GM23338 (cell line): ENCODE measurements around the gene SLC4A5. TPM values are rescaled to one million over a fixed set of nuclear protein-coding genes. Genes with fewer than 3 reads are reported as not detected.

Experiments used
- ATAC-seq: fragments of 200-7000 bp; cut with Tn5 transposase; 3 replicates; pipeline ENCODE4 v1.9.1; 2020
- DNase-seq: peaks from one replicate; pipeline ENCODE4 v3.0.0-alpha.2; 2015; ENCODE audit warnings: low spot score
- H2AFZ ChIP-seq: fragments of 200-600 bp; sonication (generic); 2 replicates; pipeline ENCODE4 v1.8.0; 2016; ENCODE audit warnings: antibody characterized with exemption, mild to moderate bottlenecking, moderate library complexity
- H3F3A ChIP-seq: fragments of 200-600 bp; sonication (generic); replicated peaks from 2 replicates; pipeline ENCODE4 v1.8.0; 2017; ENCODE audit warnings: antibody characterized with exemption, mixed run types, low read depth
- H3K27ac ChIP-seq: fragments of 200-600 bp; sonication (generic); 2 replicates; pipeline ENCODE4 v1.6.1; 2016; ENCODE audit warnings: low read depth
- H3K27me3 ChIP-seq: fragments of 200-600 bp; sonication (generic); 2 replicates; pipeline ENCODE4 v1.8.0; 2016; ENCODE audit warnings: mild to moderate bottlenecking, mixed run types, moderate library complexity; ENCODE audit not compliant: insufficient read depth
- H3K36me3 ChIP-seq: fragments of 200-600 bp; sonication (generic); 2 replicates; pipeline ENCODE4 v1.8.0; 2016; ENCODE audit warnings: mild to moderate bottlenecking; ENCODE audit not compliant: insufficient read depth
- H3K4me1 ChIP-seq: fragments of 200-600 bp; sonication (generic); 2 replicates; pipeline ENCODE4 v1.8.0; 2016; ENCODE audit warnings: mild to moderate bottlenecking, moderate library complexity; ENCODE audit not compliant: insufficient read depth
- H3K4me2 ChIP-seq: fragments of 200-600 bp; sonication (generic); 2 replicates; pipeline ENCODE4 v1.7.1; 2017; ENCODE audit warnings: mixed run types
- H3K4me3 ChIP-seq: fragments of 200-600 bp; sonication (generic); 2 replicates; pipeline ENCODE4 v1.6.1; 2016; ENCODE audit warnings: mixed run types
- H3K79me2 ChIP-seq: fragments of 200-600 bp; sonication (generic); replicated peaks from 2 replicates; pipeline ENCODE4 v1.8.0; 2017; ENCODE audit warnings: mild to moderate bottlenecking; ENCODE audit not compliant: insufficient read depth
- H3K9me2 ChIP-seq: fragments of 200-600 bp; sonication (generic); 2 replicates; pipeline ENCODE4 v1.8.0; 2017; ENCODE audit not compliant: insufficient read depth
- H4K20me1 ChIP-seq: fragments of 200-600 bp; sonication (generic); replicated peaks from 2 replicates; pipeline ENCODE4 v1.8.0; 2017; ENCODE audit warnings: mild to moderate bottlenecking; ENCODE audit not compliant: insufficient read depth
- H3K27ac Mint-ChIP-seq: 2 replicates; pipeline ENCODE4 v1.8.0; 2020; ENCODE audit warnings: inconsistent platforms, mild to moderate bottlenecking, moderate library complexity, mixed read lengths
- H3K27me3 Mint-ChIP-seq: 3 replicates; pipeline ENCODE4 v1.8.0; 2022; ENCODE audit warnings: low read depth, mild to moderate bottlenecking, moderate library complexity, mixed read lengths, inconsistent platforms; ENCODE audit not compliant: insufficient read depth, poor library complexity
- H3K36me3 Mint-ChIP-seq: 3 replicates; pipeline ENCODE4 v1.8.0; 2021; ENCODE audit warnings: low read depth, mild to moderate bottlenecking, inconsistent platforms, moderate library complexity, mixed read lengths
- H3K4me1 Mint-ChIP-seq: 3 replicates; pipeline ENCODE4 v1.8.0; 2020; ENCODE audit warnings: mild to moderate bottlenecking, inconsistent platforms, mixed read lengths
- H3K4me3 Mint-ChIP-seq: 3 replicates; pipeline ENCODE4 v1.8.0; 2021; ENCODE audit warnings: moderate library complexity, mild to moderate bottlenecking, inconsistent platforms, mixed read lengths
- H3K9me3 Mint-ChIP-seq: 3 replicates; pipeline ENCODE4 v1.8.0; 2020; ENCODE audit warnings: moderate library complexity, mild to moderate bottlenecking, inconsistent platforms, mixed read lengths
- CREB1 ChIP-seq: fragments of 250-450 bp; sonication (Bioruptor Pico); IDR thresholded peaks from 2 replicates; pipeline ENCODE4 v1.5.0; 2020; ENCODE audit warnings: low read depth, mild to moderate bottlenecking, moderate library complexity
- ETS1 ChIP-seq: IDR thresholded peaks from 2 replicates; pipeline ENCODE4 v1.6.1; 2016; ENCODE audit warnings: antibody characterized with exemption
- EZH2 ChIP-seq: fragments of 200-600 bp; sonication (generic); IDR thresholded peaks from one replicate; pipeline ENCODE4 v1.8.0; 2017; ENCODE audit warnings: antibody characterized with exemption, mild to moderate bottlenecking, low read depth; ENCODE audit not compliant: unreplicated experiment
- EZH2phosphoT487 ChIP-seq: fragments of 200-600 bp; sonication (generic); IDR thresholded peaks from one replicate; pipeline ENCODE4 v1.8.1; 2018; ENCODE audit warnings: antibody characterized with exemption; ENCODE audit not compliant: unreplicated experiment
- JUNB ChIP-seq: IDR thresholded peaks from one replicate; pipeline ENCODE4 v1.6.1; 2016; ENCODE audit warnings: antibody characterized with exemption; ENCODE audit not compliant: unreplicated experiment
- NANOG ChIP-seq: IDR thresholded peaks from 2 replicates; pipeline ENCODE4 v1.6.1; 2016; ENCODE audit warnings: antibody characterized with exemption, borderline replicate concordance
- POLR2AphosphoS5 ChIP-seq: IDR thresholded peaks from 2 replicates; pipeline ENCODE4 v1.6.1; 2016; ENCODE audit warnings: antibody characterized with exemption, low read depth
- REST ChIP-seq: IDR thresholded peaks from one replicate; pipeline ENCODE4 v1.6.1; 2018; ENCODE audit warnings: antibody characterized with exemption; ENCODE audit not compliant: unreplicated experiment
- ZNF114 ChIP-seq: fragments of 250-450 bp; sonication (Bioruptor Pico); IDR thresholded peaks from 2 replicates; pipeline ENCODE4 v1.5.0; 2020; ENCODE audit warnings: mild to moderate bottlenecking, moderate library complexity
- ZNF331 ChIP-seq: fragments of 250-450 bp; sonication (Bioruptor Pico); IDR thresholded peaks from 2 replicates; pipeline ENCODE4 v1.5.0; 2020; ENCODE audit warnings: low read depth, mild to moderate bottlenecking, moderate library complexity
- polyA plus RNA-seq: library from polyadenylated mRNA; unstranded; fragments of >200 nt; fragmentation: Nextera tagmentation; extraction: Ambion mirVana; gene quantifications from 2 replicates; pipeline ENCODE4 v1.2.1, GENCODE V29; 2016
- total RNA-seq: library from RNA; depleted of rRNA; stranded (reverse); fragments of >200 nt; shearing (Covaris generic); gene quantifications from 2 replicates; pipeline ENCODE4 v1.2.3, GENCODE V29; 2014
- TF ChIP-seq, protein P1 (sequence below): fragments of 250-450 bp; sonication (Bioruptor Pico); IDR thresholded peaks from 2 replicates; pipeline ENCODE4 v1.5.0; 2020; ENCODE audit warnings: mild to moderate bottlenecking, moderate library complexity

SLC4A5 gene
- total and polyA plus RNA-seq, 2 experiments from 2014 or later: 0.24 to 0.70 TPM

DNA sequence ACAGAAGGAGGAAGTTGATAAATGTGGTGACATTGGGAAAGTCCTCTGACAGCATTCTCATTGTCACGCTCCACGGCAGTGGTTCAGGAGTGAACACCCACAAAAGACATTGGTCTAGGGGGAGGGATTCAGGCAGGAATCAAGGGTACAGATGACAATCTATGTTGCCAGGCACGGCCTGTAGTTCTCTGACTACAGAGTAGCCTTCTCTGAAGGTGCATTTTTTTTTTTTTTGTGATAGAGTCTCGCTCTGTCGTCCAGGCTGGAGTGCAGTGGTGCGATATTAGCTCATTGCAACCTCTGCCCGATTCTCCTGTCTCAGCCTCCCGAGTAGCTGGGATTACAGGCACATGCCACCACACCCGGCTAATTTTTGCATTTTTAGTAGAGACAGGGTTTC lies 157.2 kb downstream of the SLC4A5 start:
- peaks cover 11% of the 10 kb centered on the region; the same call in 1 of the 2 replicates for H3F3A ChIP-seq
- H3K36me3 ChIP-seq: no peaks in the 10 kb centered on the region
- ATAC-seq (no peak), DNase-seq (no peak)
- peaks cover 19% of the 10 kb centered on the region for H3K4me1 ChIP-seq
- Mint-ChIP-seq H3K27me3 (peaks cover 3% of the 10 kb centered on the region), H3K9me3 (no peaks in the 10 kb centered on the region), H3K36me3 (no peaks in the 10 kb centered on the region), H3K4me1 (peaks cover 17% of the 10 kb centered on the region), H3K27ac (no peak overlapping the region), H3K4me3 (no peak overlapping the region)
- no peak overlapping the region for H3K27ac ChIP-seq
- no peak overlapping the region for H2AFZ ChIP-seq
- TF ChIP-seq ZNF331 (CRISPR knock-in tag) (no peak), EZH2 (no peak)
- peaks cover 3% of the 10 kb centered on the region; the same call in 1 of the 2 replicates for H3K9me2 ChIP-seq
- no peak overlapping the region for H3K4me2 ChIP-seq
- no peaks in the 10 kb centered on the region for H4K20me1 ChIP-seq
- no peaks in the 10 kb centered on the region for H3K79me2 ChIP-seq
- H3K27me3 ChIP-seq: no peaks in the 10 kb centered on the region
- no peak overlapping the region for H3K4me3 ChIP-seq

DNA sequence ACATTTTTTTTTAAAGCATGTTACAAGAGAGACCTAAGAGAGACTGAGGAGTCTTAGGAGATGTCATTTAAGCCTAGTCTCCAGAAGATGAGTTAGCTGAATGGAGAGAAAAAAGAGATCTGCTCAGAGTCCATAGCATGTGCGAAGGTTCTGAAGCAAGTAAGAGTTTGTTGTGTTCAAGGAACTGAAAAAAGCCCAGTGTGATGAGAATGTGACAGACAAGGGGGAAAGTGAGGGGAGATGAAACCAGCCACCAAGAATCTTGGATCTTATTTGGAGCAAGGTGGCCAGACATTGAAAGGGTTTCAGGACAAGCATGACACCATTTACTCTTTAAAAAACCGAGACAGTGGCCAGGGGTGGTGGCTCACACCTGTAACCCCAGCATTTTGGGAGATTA lies 159.3 kb downstream of the SLC4A5 start:
- Histone ChIP-seq H3K4me1 (peaks cover 19% of the 10 kb centered on the region), H4K20me1 (no peaks in the 10 kb centered on the region), H3K79me2 (no peaks in the 10 kb centered on the region), H3K36me3 (no peaks in the 10 kb centered on the region), H3K4me2 (no peak overlapping the region), H3K9me2 (no peaks in the 10 kb centered on the region), H3K27me3 (no peaks in the 10 kb centered on the region), H2AFZ (peak overlapping the region; percentile 74), H3K4me3 (no peak overlapping the region), H3F3A (peaks cover 5% of the 10 kb centered on the region; the same call in 1 of the 2 replicates), H3K27ac (no peak overlapping the region)
- ATAC-seq (no peak), DNase-seq (no peak)
- Mint-ChIP-seq H3K4me3 (no peak overlapping the region), H3K27ac (no peak overlapping the region), H3K36me3 (no peaks in the 10 kb centered on the region), H3K4me1 (peaks cover 17% of the 10 kb centered on the region), H3K9me3 (no peaks in the 10 kb centered on the region), H3K27me3 (peaks cover 6% of the 10 kb centered on the region)
- TF ChIP-seq CREB1 (CRISPR knock-in tag) (no peak), REST (no peak), NANOG (no peak), POLR2AphosphoS5 (no peak), EZH2 (no peak), JUNB (no peak), ZNF114 (CRISPR knock-in tag) (no peak), ZNF331 (CRISPR knock-in tag) (no peak), EZH2phosphoT487 (no peak), ETS1 (no peak)
- TF ChIP-seq, protein P1, sequence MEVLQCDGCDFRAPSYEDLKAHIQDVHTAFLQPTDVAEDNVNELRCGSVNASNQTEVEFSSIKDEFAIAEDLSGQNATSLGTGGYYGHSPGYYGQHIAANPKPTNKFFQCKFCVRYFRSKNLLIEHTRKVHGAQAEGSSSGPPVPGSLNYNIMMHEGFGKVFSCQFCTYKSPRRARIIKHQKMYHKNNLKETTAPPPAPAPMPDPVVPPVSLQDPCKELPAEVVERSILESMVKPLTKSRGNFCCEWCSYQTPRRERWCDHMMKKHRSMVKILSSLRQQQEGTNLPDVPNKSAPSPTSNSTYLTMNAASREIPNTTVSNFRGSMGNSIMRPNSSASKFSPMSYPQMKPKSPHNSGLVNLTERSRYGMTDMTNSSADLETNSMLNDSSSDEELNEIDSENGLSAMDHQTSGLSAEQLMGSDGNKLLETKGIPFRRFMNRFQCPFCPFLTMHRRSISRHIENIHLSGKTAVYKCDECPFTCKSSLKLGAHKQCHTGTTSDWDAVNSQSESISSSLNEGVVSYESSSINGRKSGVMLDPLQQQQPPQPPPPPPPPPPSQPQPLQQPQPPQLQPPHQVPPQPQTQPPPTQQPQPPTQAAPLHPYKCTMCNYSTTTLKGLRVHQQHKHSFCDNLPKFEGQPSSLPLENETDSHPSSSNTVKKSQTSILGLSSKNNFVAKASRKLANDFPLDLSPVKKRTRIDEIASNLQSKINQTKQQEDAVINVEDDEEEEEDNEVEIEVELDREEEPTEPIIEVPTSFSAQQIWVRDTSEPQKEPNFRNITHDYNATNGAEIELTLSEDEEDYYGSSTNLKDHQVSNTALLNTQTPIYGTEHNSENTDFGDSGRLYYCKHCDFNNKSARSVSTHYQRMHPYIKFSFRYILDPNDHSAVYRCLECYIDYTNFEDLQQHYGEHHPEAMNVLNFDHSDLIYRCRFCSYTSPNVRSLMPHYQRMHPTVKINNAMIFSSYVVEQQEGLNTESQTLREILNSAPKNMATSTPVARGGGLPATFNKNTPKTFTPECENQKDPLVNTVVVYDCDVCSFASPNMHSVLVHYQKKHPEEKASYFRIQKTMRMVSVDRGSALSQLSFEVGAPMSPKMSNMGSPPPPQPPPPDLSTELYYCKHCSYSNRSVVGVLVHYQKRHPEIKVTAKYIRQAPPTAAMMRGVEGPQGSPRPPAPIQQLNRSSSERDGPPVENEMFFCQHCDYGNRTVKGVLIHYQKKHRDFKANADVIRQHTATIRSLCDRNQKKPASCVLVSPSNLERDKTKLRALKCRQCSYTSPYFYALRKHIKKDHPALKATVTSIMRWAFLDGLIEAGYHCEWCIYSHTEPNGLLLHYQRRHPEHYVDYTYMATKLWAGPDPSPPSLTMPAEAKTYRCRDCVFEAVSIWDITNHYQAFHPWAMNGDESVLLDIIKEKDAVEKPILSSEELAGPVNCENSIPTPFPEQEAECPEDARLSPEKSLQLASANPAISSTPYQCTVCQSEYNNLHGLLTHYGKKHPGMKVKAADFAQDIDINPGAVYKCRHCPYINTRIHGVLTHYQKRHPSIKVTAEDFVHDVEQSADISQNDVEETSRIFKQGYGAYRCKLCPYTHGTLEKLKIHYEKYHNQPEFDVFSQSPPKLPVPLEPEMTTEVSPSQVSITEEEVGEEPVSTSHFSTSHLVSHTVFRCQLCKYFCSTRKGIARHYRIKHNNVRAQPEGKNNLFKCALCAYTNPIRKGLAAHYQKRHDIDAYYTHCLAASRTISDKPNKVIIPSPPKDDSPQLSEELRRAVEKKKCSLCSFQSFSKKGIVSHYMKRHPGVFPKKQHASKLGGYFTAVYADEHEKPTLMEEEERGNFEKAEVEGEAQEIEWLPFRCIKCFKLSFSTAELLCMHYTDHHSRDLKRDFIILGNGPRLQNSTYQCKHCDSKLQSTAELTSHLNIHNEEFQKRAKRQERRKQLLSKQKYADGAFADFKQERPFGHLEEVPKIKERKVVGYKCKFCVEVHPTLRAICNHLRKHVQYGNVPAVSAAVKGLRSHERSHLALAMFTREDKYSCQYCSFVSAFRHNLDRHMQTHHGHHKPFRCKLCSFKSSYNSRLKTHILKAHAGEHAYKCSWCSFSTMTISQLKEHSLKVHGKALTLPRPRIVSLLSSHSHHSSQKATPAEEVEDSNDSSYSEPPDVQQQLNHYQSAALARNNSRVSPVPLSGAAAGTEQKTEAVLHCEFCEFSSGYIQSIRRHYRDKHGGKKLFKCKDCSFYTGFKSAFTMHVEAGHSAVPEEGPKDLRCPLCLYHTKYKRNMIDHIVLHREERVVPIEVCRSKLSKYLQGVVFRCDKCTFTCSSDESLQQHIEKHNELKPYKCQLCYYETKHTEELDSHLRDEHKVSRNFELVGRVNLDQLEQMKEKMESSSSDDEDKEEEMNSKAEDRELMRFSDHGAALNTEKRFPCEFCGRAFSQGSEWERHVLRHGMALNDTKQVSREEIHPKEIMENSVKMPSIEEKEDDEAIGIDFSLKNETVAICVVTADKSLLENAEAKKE: no peak
